ENCODE results near the gene ZNF285.

DNA sequence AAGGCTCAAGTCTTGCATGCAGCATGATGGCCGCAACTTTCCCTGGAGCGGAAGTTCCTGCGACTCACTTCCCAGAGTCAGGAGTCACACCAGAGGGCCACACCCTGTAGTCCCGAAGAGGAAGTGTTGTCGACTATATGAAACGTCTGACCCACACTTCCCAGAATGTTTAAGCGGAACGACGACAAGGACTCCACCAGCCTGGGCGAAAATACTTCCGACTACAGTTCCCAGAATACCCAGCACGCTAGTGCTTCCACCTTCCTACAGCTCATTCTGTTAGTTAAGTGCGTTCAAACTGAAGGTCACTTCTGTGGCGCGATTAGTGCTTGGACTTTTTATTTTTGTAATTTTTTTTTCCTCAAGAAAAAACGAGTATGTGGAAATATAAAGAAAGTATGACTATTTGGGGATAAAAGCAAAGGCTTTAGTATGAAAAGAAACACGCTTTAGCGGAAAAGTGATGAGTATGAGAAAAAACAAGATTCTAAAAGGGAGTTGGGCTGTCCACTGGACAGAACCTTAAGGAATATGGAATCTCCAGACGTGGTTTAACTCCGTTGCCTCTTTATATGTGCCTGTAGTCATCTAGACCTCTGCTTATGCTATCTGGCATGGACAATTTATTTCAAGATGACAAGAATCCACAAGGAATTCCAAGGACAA is 29.5 kb downstream of the ZNF285 start:
- TF ChIP-seq, protein P1, sequence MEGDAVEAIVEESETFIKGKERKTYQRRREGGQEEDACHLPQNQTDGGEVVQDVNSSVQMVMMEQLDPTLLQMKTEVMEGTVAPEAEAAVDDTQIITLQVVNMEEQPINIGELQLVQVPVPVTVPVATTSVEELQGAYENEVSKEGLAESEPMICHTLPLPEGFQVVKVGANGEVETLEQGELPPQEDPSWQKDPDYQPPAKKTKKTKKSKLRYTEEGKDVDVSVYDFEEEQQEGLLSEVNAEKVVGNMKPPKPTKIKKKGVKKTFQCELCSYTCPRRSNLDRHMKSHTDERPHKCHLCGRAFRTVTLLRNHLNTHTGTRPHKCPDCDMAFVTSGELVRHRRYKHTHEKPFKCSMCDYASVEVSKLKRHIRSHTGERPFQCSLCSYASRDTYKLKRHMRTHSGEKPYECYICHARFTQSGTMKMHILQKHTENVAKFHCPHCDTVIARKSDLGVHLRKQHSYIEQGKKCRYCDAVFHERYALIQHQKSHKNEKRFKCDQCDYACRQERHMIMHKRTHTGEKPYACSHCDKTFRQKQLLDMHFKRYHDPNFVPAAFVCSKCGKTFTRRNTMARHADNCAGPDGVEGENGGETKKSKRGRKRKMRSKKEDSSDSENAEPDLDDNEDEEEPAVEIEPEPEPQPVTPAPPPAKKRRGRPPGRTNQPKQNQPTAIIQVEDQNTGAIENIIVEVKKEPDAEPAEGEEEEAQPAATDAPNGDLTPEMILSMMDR (IDR thresholded peaks at IDR 0.05) = no peak
- TF ChIP-seq RFX5 (IDR thresholded peaks at IDR 0.05) (no peak), RAD21 (conservative IDR thresholded peaks at IDR 0.05 in 1 of 2, IDR thresholded peaks at IDR 0.05 in 1 of 2) (no peak), SREBF2 (IDR thresholded peaks at IDR 0.05) (no peak)
